SKM-1 (cell line): ENCODE data around the gene TIMM13.
"Not testable (repeated sequence)": the region's sequence is repeated elsewhere in the genome, so short reads cannot be mapped to it uniquely, and the experiment has no call there.

ENCODE experiments used
- DNase-seq: peaks from one replicate; lab custom pipeline; 2025; ENCODE audit not compliant: unreplicated experiment; lab: John Stamatoyannopoulos, UW

TIMM13 gene

DNA sequence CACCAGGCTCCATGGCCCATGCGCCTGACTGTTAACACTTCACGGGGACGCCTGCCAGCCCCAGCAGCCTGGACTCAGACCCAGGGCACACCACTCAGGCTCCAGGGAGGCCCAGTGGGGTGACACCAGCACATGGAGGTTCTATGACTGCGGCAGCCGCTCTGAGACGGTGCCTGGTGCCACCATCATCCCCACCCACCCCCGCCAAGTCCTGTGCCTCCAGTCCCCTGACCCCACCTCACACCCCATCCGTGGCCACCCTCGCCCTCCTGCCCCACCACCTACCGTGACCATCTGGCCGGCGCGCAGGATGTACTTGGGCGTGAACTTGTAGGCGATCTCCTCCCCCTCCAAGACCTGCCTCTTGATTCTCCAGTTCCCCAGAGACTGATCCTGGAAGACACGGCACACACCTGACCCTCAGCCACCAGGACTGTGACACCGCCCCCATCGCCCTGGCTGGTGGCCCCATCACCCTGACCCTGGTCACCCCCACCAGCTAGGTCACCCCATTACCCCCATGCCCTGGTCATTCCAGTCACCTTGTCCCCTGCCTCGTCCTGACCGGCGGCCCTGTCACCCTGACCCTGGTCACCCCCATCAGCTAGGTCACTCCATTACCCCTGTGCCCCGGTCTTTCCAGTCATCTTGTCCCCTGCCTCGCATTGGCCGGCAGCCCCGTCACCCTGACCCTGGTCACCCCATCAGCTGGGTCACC lies 4.9 kb upstream of the TIMM13 start:
- DNase-seq, result no peak

DNA sequence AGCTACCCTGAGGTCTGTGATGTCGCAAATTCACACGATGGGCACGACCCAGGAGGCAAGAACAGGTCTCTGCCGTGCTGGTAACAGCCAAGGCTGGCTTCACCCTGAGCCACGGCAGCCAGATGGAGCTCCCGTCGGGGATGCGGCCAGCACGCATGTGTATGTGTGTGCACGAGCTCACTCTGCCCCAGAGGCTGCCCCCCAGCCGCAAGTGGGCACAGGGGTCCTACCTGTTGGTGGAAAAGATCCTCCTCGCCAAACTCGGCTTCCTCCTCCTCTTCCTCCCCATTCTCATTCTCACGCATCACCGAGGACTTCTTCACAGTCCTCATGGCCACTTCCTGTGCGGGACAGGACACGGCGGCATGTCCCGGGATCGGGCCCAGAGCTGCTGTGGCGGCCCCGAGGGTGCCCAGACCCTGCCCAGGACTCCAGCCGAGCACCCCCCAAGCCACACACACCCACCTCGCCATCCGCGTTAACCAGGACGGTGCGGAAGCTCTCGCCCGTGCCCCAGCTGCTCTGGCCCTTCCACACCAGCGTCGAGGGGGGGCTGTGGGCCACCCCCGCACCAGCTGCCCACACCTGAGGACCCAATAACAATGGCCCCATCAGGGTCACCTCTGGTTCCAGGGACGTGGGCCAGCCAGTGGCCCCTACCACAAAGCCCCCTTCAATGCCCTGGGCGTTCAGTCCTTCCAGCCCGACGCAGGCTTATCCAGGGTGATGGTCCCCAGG lies 4.1 kb upstream of the TIMM13 start:
- DNase-seq, result no peak

DNA sequence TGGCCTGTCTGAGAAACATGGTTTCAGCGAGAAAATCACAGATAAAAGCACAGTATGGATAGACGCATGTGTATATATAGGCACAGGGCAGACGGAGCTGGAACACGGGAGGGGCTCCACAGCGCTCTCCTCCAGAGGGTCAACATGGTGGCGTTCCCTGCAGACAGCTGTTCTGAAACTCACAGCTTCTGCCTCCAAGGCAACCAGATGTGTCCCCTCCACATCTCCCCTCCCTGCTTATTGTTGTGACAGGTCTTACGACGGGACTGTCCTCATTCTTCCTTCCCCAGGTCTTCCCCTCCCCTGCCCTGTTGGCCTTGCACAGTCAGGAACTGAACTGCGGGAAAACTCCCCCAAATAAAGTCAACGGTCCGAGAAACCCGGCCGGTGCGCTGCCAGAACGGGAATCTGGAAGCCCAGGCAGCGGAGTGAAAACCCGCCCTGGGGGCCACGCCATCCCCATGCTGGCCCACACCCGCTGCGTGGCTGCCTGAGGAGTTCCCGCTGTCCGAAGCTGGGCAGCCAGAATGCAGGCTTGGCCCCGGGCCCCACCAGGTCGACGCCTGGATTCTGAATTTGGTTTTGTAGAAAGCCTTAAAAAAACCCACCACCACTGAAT lies 2.6 kb upstream of the TIMM13 start:
- DNase-seq, result no peak

DNA sequence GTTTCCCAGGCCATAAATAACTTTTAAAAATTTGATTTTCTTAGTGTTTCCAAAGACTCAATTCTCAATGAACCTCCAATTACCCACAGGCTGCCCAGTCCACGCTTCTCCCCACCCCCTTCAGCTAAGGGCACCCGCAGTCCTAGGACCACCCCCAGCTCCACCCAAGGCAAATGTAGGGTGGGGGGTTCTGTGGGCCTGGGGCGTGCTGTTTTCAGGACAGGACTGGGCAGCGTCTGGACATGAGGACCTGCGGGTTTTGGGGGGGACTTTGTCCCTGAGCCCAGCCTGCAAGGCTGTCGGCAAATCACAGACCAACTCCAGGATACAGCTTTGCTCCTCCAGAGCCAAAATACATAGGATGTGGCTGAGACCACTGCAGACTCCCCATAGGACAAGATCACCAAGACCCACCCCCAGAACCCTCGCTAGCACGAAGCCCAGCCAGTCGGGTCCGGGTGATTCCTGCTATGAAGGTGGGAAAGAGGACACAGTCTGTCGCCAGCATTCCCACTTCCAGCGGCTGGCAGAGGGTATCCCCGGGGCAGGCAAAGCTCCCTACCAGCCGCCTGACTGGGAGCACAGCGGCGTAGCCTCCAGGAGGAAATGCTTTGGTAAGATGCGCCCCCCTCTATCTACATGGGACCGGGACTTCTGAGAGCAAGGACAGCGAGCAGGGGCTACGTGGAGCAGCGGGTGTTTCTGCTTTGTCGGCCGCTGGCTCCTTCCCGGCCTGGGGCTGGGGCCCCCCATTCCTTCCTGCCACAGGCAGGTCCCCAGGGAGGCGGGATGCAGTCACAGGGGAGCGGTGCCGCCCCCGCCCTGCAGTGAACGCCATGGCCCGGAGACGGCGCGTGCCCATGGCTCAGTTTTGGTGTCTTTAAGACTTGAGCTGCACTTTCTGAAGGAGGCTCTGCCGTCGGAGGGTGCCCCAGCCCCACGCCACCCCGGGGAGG lies 1.6 kb upstream of the TIMM13 start:
- DNase-seq, result no peak

DNA sequence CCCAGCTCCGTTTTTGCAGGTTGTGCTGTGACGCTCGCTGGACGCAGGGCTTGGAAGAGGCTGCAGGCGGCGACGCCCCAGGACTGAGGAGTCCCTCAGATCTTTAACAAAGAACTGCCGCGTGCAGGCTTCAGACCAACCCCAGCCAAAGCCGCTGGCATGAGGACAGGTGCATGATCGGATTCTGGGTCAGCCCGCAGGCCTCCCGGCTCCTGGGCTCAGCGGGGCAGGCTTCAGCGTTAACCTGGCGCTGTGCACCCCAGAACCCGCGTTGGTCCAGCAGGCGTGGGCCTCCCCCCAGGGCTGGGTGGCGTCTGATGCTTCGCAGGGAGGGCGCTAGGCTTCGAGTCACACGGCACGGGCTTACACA lies 920 bp upstream of the TIMM13 start:
- no peak for DNase-seq

DNA sequence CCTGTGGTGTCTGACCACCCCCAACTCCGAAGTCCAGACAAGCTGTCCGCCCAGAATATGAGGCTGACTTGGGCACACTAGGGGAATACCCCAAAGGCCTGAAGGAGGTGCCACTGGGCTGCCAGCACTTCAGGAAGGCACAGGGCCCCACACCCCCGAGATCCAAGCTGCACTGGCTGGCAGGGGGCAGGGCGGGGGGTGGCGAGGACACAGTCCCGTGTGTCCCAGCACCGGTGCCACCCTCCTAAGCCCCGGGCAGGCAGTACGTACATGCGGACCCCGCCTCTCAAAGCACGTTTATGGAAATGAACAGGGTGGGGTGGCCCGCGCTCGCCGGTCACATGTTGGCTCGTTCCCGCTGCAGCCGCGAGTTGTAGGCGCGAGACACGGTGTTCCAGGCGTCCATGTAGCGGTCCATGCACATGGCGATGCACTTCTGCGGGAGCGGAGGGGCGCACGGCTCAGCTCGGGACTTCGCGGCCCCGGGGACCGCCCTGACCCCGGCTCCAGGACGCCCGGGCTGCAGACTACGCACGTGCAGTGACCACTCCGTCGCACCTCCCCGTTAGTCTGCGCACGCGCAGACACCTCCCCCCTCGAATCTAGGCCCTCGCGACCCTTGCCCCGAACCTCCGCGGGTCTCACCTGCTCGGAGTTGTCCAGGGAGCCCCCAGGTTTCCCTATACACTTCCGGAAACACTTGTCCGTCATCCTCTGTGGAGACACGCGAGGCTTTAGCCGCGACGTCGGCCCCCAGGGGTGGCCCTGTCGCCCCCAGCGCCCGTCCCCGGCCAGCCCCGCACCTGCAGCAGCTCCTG lies 566 bp downstream of the TIMM13 start:
- DNase-seq, result no peak

DNA sequence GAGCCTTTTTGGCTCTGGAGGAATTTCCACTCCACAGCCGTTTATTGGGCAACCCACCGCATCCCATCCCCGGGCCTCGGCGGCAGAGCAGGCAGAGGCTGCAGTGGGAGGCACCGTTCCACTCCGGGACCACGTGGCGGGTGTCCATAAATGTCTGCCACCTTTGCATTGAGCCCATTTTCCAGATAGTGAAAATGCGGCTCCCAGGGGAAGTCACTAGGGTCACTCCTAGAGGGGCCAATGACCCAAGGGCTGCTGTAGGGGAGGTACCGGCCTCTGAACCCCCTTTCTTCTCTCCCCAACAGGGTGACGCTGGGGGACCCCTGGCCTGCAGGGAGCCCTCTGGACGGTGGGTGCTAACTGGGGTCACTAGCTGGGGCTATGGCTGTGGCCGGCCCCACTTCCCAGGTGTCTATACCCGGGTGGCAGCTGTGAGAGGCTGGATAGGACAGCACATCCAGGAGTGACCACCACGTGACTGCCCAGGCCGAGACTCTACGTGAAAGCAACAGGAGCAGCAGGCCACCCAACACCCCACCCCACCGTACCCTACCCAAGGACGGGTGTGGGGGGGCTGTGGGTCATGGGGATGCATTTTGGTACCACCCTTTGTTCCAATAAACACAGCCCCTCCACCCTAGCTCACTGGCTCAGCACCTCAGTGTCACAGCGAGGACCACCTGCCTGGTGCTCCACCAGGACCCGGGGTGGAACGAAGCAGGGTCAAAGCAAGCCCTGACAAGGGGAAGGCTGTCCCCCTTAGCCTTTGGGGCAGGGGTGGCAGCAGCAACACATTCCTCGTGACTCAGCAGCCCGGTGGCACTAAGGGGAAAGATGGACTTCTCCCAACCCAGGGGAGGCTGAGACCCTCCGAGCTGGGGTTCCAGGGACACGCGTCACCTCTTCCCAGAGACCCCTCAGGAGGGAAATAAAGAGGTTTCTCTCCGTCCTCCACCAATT lies 1.5 kb downstream of the TIMM13 start:
- DNase-seq, result no peak

DNA sequence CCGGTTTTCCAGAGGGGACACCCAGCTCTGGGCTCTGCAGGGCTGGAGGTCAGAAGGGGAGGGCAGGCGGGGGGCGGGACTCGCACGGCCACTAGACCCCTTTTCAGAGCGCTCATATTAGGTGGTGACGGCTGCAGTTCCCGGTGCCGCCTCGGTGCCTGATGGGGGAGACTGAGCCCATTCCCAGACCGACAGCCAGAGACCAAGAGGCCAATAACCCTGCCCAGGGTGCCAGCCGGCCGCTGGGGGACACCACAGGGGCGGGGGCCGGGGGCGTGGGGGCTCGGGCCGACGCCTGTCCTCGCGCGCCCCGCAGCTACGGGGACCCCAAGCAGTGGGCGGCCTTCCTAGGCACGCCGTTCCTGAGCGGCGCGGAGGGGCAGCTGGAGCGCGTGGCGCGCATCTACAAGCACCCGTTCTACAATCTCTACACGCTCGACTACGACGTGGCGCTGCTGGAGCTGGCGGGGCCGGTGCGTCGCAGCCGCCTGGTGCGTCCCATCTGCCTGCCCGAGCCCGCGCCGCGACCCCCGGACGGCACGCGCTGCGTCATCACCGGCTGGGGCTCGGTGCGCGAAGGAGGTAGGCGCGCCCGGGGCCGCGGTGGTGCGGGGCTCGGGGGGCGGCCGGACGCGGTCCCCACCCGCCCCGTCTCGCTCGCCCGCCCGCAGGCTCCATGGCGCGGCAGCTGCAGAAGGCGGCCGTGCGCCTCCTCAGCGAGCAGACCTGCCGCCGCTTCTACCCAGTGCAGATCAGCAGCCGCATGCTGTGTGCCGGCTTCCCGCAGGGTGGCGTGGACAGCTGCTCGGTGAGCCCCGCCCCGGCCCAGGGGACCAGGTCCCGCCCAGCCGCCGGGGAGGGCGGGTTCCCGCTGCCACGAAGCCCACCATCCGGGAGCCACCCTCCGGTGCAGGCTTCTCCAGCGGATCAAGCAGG lies 2.4 kb downstream of the TIMM13 start:
- no peak for DNase-seq

DNA sequence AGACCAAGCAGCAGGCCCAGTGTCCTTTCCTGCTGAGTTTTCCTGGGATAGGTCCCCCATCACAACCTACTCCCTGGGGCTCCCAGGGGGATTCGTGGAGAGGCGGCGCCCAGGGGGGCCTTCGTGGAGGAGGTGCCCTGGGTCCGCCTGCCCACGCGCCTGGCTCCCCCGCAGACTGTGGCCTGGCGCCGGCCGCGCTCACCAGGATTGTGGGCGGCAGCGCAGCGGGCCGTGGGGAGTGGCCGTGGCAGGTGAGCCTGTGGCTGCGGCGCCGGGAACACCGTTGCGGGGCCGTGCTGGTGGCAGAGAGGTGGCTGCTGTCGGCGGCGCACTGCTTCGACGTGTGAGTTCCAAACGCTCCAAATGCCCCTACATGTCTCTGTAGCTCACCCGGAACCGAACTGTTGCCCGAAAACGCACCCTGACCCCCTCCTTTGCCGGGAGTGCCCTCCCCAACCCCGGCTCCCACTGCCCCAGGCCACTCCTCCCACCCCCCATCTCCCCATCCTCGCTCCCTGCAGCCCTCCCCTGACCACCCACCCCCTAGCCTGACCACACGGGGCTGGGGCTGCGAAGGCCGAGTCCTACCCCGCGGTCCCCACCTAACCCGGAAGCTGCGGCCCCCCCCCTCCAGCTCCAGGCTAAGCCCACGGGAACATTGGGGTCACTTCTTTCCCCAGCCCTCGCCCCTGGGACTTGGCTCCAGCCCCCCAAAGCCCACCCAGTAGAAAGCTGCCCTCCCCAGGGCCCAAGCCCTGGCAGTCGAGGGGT lies 3.3 kb downstream of the TIMM13 start:
- no peak for DNase-seq

DNA sequence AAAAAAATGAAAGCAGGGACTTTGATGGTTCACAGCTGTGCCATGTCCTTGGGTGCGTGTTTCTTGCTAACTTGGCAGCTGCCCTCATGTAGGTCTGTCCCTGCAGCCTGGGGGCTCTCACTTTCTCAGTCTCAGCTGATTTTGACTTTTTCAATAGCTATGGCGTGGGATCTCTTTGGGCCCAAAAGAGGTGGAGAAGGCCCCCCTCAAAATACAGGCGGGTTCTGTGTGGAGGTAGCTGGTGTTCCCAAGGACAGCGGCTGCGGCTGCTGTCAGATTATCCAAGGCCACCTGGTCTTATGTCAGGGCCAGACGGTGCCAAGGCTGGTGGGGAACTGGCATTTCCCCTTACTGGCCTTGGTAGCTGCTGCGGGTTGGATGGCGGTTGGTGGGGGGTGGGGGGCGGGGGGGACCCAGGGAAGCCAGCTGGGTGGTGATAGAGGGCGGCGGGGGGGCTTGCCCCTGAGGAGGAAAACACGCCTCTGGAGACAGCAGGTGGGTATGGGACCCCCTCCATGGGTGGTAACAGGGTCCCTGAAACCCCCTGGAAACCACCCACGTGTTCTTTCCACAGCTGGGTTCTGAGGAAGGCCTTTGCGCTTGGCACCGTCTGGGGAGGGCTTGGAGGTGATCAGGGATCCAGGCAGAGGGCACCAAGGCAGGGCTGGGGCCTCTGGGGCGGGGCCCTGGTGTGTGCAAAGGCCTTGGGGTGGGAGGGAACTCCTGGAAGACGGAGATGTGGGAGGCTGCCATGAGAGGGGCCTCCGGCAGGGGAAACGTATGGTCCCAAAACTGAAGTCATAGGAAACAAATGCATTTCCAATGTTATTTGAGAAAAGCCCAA lies 4.1 kb downstream of the TIMM13 start:
- no peak for DNase-seq

DNA sequence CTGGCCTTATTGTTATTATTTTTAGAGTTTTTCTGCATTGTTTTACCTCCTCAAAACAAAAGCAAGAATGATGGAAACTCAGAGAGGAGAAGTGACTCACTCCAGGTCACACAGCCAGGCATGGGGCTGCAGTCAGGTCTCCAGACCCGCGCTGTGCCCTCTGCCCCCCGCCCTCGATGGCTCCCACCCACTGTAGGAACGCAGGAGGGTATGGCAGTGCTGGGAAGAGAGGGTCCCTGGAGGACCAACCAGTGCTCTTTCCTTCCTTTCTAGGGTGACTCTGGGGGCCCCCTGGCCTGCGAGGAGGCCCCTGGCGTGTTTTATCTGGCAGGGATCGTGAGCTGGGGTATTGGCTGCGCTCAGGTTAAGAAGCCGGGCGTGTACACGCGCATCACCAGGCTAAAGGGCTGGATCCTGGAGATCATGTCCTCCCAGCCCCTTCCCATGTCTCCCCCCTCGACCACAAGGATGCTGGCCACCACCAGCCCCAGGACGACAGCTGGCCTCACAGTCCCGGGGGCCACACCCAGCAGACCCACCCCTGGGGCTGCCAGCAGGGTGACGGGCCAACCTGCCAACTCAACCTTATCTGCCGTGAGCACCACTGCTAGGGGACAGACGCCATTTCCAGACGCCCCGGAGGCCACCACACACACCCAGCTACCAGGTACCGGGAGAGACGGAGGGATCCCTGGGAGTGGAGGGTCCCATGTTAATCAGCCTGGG lies 5.6 kb downstream of the TIMM13 start:
- DNase-seq, result no peak

DNA sequence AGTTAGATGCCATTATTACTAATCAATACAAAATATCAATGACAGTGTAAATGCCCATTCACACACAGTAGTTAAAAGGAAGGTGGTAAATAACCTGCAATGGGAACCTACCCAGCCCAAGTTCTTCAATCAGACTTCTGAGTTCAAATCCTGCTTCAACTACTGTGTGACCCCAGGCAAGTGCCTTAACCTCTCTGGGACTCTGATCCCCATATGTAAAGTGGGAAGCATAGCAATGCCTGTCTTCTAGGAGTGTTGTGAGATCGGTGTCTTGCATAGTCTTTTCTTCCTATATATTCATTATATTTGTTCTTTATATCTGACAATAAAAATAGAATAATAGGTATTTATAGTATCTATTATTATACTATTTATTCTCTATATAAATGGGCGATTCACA lies 6.9 kb downstream of the TIMM13 start:
- DNase-seq, result no peak

DNA sequence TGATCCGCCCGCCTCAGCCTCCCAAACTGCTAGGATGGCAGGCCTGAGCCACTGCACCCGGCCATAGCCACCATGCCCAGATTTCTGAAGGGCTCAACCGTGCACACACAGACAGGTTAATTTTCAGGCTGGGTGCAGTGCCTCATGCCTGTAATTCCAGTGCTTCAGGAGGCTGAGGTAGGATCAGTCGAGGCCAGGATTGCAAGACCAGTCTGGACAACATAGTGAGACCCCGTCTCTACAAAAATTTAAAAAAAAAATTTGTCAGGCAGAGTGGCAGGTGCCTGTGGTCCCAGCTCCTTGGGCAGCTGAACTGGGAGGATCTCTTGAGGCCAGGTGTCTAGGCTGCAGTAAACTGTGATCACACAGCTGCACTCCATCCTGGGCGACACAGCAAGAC lies 7.6 kb downstream of the TIMM13 start:
- DNase-seq, result no peak

DNA sequence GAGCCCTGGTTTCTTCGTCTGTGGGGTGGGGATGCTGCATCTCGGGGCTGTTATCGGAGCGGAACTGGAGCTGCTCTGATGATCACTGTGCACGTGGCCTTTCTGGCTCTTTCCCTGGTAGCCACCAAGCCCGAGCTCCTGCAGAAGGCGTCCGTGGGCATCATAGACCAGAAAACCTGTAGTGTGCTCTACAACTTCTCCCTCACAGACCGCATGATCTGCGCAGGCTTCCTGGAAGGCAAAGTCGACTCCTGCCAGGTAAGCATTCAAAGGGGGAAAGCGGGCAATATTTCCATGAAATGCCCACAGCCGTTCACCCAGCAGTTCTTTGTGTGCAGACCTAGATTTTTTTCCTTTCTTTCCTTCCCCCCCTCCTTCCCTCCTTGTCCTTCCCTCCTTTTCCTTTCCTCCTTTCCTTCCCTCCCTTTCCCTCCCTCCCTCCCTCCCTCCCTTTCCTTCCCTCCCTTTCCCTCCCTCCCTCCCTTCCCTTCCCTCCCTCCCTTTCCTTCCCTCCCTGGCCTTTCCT lies 9.4 kb downstream of the TIMM13 start:
- no peak for DNase-seq

DNA sequence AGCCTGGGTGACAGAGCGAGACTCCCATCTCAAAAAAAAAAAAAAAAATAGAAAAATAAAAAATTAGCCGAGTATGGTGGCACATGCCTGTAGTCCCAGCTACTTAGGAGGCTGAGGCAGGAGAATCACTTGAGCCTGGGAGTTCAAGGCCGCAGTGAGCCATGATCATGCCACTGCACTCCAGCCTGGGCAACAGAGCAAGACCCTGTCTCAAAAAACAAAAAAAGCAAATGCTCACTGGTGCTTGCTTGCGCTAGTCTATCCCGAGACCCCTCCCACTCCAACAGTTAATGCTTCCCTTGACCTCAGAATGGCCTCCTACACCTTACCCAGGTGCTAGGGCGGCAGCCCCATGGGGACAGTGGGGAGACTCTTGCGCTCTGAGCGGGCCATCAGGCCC lies 9.9 kb downstream of the TIMM13 start:
- not testable (repeated sequence) for DNase-seq
